AG09309 (cell line): ENCODE measurements around the gene POU4F3.
"Not testable (repeated sequence)": the region's sequence is repeated elsewhere in the genome, so short reads cannot be mapped to it uniquely, and the experiment has no call there.

ENCODE experiments used
- DNase-seq: peaks from one replicate; pipeline ENCODE4 v3.0.0-alpha.2; 2010; ENCODE audit warnings: low read depth
- H3K4me3 ChIP-seq: 2 replicates; pipeline ENCODE4 v1.5.1; 2011; ENCODE audit warnings: mild to moderate bottlenecking, low read depth, low read length, moderate library complexity; ENCODE audit not compliant: control insufficient read depth
- CTCF ChIP-seq: IDR thresholded peaks from 2 replicates; pipeline ENCODE4 v1.5.1; 2011; ENCODE audit warnings: mild to moderate bottlenecking, low read depth, low read length, inconsistent platforms; ENCODE audit not compliant: insufficient read depth, control insufficient read depth; ENCODE audit errors: missing control alignments

Gene POU4F3

GRCh38 chr5:146338774-146339714 is at the start of gene POU4F3:
Gene POU4F3, plus strand, starts transcription at chr5:146338839. Its CDS starts 274 bp downstream, at chr5:146339113.
- DNase-seq = no peak
- H3K4me3 ChIP-seq = no peak within 1 kb of the TSS

GRCh38 chr5:146290318-146290717 is 48.3 kb upstream of the POU4F3 start:
- DNase-seq = no peak
- H3K4me3 ChIP-seq = no peak overlapping the region
- TF ChIP-seq CTCF = no peak

More at GRCh38 chr5:146338774-146339714, at the start of gene POU4F3:
- TF ChIP-seq CTCF = no peak

GRCh38 chr5:146291421-146292074 is 47.1 kb upstream of the POU4F3 start:
- peak; percentile 7 for DNase-seq
- peak; percentile 52 for TF ChIP-seq CTCF
- no peak overlapping the region for H3K4me3 ChIP-seq

GRCh38 chr5:146296245-146296644 is 42.4 kb upstream of the POU4F3 start:
- H3K4me3 ChIP-seq = no peak overlapping the region
- no peak for DNase-seq
- TF ChIP-seq CTCF = no peak

GRCh38 chr5:146298920-146299319 is 39.7 kb upstream of the POU4F3 start:
- DNase-seq, H3K4me3 ChIP-seq: not testable (repeated sequence)

- no peak overlapping the region for H3K4me3 ChIP-seq
- TF ChIP-seq CTCF = no peak
- no peak for DNase-seq
Observed at GRCh38 chr5:146301626-146302025, 37.0 kb upstream of the POU4F3 start.

- no peak for DNase-seq
Observed at GRCh38 chr5:146302406-146302805, 36.2 kb upstream of the POU4F3 start.

More at GRCh38 chr5:146302406-146302805, 36.2 kb upstream of the POU4F3 start:
- TF ChIP-seq CTCF = no peak
- H3K4me3 ChIP-seq = no peak overlapping the region
